Retina (tissue), 1 donor: ENCODE measurements around the gene RASGRF2.
A peak's percentile ranks its signal among the peaks of the same experiment; 100 is the strongest.
"Not testable (repeated sequence)": the region's sequence is repeated elsewhere in the genome, so short reads cannot be mapped to it uniquely, and the experiment has no call there.

Experiments
- DNase-seq: peaks from one replicate; pipeline ENCODE4 v3.0.0-alpha.2; 2016

The RASGRF2 gene

DNA sequence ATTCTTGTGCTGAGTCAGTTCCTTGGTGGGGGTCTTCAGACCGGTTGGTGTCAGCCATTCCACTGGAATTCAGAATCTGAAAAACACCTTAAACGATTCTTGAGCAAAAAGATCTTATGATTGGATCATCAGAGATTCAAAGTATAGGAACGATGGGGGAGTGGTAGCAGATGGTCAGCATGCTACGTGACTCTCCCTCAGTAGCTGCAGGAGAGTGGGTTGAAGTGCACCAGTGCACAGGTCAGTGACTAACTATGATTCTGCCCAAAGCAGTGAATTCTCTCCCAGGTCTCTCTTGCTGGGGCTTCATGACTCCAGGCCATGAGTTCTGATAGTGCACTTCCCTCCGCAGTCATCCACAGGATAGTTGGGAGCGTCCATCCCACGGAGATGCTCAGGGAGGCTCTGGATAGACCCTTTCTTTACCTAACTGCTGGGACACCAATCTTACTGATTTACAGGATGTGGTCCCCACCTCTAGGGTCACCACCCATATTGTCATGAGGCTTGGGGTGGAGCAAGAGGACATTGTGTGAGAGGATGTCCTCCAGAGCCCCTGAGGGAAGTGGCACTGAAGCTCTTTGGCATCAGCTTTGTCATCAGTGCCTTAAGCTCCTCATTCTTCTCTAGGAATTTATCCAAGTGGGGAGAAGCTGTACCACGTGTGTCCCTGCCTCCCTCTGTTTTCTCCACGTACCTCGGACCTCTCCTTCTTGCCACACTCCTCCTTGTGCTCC, 62.0 kb downstream of the RASGRF2 start:
- DNase-seq = no peak

DNA sequence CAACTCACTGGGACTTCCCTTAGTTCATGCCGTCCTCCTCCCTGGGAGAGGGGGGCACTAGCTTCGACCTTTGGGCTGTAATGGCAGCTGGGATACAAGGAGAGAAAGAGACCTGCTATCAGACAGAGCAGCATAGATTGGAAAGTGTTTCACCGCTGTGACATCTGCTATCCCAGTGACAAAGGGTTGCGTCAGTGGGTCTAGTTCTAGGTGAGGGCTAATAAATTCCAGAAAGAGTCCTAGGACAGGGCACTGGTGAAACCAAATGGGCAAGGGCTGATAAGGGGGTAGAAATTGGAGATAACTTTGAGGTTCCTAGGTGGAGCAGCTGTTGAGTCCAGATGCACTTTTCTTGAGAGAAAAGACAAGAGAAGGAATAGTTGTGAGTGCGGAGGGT, 62.5 kb downstream of the RASGRF2 start:
- no peak for DNase-seq

DNA sequence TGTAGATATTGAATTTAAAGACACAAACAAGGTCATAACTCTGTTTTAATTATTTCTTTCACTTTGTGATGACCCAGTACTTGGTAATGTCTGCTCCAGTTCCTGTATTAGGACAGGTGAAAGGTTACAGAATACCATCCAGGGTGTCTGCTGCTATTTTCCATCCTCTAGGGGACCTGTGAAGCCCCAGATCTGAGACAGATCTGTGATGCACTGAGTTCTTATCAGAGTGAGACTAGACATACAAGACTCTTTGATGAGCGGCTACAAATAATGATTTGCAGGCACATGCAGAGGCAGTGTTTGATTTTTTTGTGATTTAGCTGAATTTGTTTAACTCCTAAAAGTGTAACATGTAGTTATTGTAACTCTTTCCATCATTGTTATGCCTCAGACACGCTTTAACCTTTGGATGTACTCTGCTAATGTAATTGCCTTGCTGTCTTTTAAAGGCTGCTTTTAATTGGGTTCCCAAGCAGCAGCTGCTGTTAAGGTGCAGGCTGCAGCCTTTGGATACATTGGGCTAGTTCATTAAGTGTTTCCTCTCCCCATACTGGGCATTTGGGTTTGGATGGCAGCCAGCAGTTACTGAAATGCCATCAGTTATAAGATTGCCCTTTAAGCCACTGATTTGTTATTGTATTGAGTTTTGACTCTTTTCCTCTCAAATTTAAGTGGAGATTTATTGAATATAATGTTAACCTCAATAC, 63.3 kb downstream of the RASGRF2 start:
- peak; percentile 41 for DNase-seq

DNA sequence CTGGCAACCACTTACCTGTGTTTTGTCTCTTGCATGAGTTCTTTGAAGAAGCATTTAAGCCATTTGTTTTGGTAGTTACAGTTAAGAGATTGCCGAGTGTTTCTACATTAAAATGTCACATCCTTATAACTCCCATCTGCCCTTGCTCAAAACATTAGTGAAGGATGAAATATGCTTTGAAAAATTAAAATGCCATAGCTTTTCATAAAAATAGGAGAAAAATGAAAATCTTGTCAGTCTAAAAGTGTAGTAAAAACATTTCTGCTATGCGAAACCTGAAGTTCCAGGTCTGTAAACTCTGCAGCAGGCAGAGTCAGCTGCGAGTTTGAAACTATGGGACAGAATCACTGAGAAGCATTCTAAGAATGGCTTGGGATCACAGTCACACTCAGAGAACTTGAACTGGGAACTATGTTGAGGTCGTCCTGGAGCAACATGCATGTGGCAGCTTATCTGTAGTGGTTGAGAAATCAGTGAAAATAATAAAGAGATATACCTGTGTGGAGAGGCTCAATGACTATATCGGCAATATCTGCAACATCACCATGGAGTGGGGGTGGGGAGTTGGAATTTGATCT, 67.4 kb downstream of the RASGRF2 start:
- no peak for DNase-seq

DNA sequence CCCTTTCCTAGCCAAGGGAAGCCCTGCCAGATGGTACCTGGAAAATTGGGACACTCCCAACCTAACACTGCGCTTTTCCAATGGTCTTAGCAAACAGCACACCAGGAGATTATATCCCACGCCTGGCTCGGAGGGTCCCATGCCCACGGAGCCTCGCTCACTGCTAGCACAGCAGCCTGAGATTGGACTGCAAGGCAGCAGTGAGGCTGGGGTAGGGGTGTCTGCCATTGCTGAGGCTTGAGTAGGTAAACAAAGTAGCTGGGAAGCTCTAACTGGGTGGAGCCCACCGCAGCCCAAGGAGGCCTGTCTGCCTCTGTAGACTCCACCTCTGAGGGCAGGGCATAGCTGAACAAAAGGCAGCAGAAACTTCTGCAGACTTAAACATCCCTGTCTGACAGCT, 68.7 kb downstream of the RASGRF2 start:
- not testable (repeated sequence) for DNase-seq

DNA sequence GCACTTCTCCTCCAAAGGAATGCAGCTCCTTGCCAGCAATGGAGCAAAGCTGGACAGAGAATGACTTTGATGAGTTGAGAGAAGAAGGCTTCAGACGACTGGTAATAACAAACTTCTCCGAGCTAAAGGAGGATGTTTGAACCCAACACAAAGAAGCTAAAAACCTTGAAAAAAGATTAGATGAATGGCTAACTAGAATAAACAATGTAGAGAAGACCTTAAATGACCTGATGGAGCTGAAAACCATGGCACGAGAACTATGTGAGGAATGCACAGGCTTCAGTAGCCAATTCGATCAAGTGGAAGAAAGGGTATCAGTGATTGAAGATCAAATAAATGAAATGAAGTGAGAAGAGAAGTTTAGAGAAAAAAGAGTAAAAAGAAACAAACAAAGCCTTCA, 69.6 kb downstream of the RASGRF2 start:
- DNase-seq = not testable (repeated sequence)

DNA sequence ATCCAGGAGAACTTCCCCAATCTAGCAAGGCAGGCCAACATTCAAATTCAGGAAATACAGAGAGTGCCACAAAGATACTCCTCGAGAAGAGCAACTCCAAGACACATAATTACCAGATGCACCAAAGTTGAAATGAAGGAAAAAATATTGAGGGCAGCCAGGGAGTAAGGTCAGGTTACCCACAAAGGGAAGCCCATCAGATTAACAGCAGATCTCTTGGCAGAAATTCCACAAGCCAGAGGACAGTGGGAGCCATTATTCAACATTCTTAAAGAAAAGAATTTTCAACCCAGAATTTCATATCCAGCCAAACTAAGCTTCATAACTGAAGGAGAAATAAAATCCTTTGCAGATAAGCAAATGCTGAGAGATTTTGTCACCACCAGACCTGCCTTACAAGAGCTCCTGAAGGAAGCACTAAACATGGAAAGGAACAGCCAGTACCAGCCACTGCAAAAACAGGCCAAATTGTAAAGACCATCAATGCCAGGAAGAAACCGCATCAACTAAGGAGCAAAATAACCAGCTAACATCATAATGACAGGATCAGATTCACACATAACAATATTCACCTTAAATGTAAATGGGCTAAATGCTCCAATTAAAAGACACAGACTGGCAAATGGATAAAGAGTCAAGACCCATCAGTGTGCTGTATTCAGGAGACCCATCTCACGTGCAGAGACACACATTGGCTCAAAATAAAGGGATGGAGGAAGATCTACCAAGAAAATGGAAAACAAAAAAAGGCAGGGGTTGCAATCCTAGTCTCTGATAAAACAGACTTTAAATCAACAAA, 70.3 kb downstream of the RASGRF2 start:
- not testable (repeated sequence) for DNase-seq

DNA sequence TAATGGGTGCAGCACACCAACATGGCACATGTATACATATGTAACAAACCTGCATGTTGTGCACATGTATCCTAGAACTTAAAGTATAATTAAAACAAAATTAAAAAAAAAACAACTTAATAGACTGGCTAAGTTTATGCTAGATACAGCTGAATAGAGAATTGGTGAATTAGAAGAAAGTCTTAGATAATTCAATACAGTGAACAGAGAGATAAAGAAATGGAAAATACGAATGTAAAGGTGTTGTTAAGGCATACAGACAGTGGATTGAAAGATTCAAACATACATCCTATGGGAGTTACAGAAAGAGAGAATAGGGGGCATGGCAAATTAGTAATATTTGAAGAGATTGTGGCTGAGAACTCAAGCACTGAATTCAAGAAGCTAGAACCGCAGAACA, 75.4 kb downstream of the RASGRF2 start:
- no peak for DNase-seq

DNA sequence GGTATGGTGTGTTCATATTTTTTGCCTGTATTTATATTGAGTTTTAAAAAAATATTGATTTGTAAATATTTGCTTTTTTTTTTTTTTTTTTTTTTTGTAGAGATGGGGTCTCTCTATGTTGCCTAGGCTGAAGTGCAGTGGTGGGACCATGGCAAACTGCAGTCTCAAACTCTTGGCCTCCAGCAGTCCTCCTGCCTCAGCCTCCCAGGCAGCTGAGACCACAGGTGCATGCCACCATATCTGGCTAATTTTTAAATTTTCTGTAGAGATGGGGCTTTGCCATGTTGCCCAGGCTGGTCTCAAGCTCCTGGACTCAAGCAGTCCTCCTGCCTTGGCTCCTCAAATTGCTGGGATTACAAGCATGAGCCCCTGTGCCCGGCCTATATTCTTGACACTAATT, 78.3 kb downstream of the RASGRF2 start:
- no peak for DNase-seq

DNA sequence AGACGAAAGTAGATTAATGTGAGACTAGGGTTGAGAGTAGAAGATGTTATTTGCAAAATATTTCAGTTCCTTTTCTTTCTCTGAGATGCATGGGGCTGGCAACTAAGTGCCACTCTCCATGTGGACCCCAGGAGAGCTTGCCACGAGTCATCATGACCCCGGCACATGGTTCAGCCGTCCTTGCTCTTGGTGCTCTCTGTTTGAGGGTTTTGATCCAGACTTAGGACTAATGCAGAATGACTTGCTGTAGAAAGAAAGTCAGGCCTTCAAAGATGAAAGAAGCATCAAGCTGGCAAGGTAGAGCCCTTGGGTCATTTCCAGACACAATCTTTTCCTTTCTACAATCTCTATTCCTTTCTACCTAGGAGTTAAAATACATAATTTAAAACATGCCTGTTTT, 84.7 kb downstream of the RASGRF2 start:
- no peak for DNase-seq

DNA sequence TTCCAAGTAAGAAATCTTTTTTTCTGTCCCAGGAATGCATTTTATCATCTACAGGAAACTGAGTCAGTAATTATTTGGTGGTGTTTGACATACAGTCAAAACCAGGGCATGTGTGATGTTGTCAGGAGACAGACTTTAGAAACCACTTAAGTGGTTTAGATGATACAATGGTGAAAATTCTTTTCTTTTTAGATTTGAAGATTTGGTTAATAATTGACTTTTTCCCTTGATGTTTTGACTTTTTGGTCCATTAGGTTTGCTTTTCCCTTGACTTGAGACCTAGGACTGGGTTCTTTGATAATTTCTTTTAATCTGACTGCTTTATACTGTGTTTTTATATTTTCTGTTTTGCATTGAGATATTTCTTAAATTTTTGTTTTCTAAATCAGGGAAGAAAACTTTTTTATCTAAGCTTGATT, 85.2 kb downstream of the RASGRF2 start:
- no peak for DNase-seq

DNA sequence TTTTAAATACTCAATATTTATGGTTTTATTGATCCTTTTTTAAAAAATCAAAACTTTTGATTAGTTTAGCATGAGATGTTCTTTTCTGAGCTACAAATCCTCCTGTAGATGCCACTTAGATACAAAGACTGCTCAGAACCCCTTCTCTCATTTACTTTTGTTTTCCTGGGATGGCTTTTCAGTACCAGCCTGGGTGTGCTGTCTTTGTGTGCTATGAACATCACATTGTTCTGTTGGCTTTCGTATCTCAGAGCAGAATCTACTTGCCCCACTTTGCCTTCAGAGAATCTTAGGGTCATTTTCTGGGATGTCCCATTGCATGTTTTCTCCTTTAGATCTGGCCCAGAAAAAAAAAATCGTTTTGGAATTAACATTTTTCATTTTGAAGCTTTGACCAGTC, 85.9 kb downstream of the RASGRF2 start:
- no peak for DNase-seq

DNA sequence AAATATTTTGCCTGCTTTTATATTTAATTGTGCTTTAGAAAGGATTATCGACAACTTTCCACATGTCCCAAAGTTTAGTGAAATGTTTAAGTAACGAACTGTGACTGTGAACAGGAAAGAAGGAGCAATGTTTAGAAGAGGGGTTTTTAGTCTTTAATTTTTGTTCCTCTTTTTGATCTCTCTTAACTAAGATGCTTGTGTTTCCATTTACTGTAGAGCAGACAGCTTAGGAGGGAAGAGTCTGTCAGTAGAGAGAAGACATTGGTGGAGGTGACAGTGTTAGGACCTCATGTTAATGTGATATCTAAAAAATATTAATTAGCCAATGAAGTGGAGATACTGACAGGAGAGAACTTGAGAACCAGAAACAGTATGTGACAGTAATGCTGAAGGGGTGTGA, 92.2 kb downstream of the RASGRF2 start:
- no peak for DNase-seq

DNA sequence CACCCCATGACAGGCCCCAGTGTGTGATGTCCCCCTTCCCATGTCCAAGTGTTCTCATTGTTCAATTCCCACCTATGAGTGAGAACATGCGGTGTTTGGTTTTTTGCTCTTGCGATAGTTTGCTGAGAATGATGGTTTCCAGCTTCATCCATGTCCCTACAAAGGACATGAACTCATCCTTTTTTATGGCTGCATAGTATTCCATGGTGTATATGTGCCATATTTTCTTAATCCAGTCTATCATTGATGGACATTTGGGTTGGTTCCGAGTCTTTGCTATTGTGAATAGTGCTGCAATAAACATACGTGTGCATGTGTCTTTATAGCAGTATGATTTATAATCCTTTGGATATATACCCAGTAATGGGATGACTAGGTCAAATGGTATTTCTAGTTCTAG, 93.1 kb downstream of the RASGRF2 start:
- DNase-seq = not testable (repeated sequence)

DNA sequence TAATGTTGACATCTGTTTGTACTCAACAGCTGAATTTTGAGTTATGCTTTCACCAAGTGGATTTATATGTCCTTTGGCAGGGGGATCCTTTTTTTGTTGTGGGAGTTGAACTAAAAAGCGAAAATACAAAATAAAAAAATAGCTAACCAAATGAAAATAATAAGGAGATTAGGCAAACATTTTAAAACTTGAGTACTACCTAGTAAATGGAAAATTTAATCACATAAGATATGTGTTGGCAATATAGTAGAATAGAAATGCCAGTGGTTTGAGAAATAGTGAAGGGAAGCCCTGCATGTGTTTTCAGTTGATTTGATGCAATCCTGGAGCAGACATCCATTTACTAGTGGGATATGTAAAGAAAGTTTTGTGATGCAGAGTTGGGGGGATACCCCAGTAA, 98.0 kb downstream of the RASGRF2 start:
- DNase-seq = no peak

DNA sequence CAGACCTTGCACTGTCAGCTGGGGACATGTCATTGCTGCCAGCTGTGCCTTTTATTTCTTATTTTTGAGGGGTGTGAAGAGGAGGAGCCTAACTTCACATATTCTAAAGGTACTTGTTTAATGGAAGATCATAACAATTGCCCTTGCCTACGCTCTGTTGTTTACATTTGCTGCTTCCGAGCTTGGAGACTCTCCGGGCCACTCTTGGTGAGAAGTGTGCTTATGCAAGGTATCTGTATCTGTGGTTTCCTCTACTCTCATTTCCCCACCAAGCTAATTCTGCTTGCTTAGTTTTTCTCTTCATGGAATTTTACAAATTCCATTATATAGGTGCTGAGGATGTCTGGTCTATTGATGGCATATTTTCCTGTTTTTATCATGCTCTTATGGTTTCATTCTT, 105.3 kb downstream of the RASGRF2 start:
- DNase-seq = no peak

DNA sequence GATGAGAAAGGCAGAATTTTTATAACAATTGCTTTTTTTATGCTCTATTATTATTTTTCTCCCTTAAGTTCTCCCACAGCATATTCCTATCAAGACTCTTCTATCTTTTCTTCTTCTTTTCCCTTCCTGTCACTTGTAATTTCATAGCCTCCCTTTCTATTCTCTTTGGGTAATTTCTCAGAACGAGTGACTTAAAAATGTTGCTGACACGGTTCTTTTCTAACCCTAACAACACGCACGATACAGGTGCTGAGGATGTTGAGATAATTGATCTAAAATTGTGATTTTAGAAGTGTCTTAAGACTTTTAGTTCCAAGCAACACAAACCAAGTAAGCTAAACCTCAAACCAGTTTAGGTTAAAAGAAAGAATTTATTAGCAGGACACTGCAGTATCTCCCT, 105.9 kb downstream of the RASGRF2 start:
- no peak for DNase-seq

DNA sequence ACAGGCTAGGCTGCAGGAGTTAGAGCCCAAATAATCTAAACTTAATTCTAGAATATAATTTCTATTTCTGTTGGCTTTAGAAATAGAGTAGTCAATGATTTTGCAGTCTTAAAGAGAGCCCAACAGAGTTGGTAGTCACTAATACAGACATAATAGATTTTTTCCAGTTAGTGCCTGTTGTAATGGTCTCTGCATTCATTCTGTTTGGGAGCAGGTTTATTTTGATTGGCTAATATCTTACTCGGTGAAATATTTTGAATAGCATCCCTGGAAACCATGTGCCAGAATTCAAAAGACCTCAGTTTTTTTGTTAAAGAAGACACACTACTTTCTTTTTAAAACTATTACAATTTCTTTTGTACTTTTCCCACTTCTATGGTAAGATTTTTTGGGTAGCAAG, 107.2 kb downstream of the RASGRF2 start:
- DNase-seq = no peak

DNA sequence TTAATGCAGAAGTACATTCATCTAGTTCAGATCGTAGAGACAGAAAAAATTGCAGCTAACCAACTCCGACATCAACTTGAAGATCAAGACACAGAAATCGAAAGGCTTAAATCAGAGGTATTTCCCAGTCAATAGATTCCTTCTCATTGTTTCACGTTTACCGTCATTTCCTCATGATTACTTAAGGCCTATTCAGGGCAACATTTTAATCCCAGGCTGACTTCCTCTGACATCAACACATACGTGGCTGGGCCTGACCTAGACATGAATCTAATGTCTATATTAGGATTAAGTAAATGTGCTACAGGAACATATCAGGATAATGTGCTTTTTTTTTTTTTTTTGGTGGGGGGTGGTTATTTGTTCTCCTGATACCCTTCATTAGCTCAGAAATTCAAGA, 107.9 kb downstream of the RASGRF2 start:
- no peak for DNase-seq

DNA sequence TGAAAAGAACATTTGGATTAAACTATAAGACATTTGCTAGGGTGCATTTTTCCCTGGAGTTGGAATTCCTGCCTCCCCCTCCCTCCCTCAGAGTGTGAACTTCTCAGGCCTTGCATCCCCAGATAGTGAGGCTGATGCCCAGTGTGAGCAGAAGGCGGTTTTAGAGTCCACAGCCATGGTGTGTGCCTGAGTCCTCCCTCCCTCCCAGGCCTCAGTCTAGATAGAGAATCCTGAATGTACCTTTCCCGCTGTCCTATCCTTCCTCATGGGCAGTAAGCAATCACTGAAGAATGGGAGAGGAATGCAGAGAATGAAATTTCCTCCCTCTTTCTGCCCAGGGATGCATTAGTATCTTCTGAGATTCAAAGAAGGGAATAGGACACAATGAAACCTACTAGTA, 108.5 kb downstream of the RASGRF2 start:
- DNase-seq = no peak

DNA sequence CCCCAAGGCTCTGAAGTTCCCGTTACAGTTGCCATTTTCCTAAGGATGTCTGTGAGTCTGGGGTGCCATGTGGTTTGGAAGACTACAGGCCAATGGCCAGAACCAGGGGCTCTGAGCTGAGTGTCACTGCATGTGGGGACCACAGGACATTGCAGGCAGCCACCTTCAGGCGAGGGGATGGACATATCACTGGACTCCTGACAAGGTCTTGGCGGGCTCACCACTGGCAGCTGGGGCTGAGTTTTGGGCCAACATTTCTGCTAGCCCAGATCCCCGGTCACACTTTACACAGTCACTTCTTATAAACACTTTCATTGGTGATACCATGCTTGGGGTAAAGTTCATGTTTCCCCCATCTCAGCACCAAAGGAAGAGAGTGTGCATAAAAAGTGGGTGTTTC, 109.8 kb downstream of the RASGRF2 start:
- DNase-seq = no peak

DNA sequence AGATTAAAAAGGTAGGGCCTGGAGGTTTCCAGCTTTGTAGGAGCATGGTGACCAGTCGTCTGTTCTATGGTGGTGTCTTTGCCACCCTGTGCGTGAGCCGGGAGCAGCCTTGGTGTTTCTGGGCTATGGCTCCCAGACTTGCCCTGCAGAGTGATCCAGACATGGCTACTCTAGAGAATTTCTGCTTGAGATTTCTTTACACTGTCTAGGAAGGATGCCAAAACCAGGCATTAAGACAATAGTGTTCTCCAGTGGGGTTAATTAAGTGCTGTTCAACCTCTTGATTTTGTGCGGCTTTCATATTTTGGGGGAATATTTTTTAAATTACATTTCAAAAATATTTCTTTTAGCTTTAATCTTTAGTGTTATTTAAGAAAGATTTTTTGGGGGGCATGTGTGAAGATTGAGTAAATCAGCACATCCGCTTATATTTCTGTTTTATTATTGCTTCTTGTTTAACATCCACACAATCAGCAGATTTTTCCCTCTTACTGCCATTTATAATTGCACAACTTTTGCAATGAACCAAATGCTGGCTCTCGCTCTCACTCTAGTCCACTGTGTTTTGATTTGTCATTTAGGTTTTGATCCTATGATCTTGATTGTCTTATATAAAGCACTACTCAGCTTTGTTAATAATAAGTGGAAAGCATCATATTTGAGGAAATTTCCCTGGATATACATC, 110.5 kb downstream of the RASGRF2 start:
- DNase-seq = no peak

DNA sequence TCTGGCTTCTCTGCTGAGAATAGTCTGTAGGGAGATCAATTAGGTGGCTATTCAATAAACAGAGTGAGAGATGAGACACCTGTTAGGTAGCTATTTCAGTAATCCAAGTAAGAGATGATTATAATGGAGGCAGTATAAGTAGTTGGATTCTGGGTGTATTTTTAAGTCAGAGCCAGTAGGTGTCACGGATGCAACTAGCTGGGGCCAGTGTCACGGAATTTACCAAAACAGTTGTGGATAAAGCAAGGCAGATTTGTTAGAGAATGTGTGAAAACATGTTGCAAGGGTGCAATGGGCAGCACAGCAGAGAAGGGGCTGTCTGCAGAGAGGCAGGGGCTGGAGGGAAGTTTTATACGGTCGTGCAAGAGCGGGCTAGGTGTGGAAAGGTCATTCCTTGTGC, 114.9 kb downstream of the RASGRF2 start:
- no peak for DNase-seq
